H1 (cell line): ENCODE results near the gene CORO2B. TPM values are rescaled to one million over a fixed set of nuclear protein-coding genes. Genes with fewer than 3 reads are reported as not detected.

Source experiments
- CTCF ChIA-PET: fragments of 300-600 bp; sonication (Branson Sonifier 250); formaldehyde crosslinking; loops from one replicate; lab custom pipeline; 2021; ENCODE audit not compliant: partially characterized antibody; lab: Charles Lee
- POLR2A ChIA-PET: fragments of 300-600 bp; sonication (Branson Sonifier 250); formaldehyde crosslinking; loops from one replicate; lab custom pipeline; 2021; ENCODE audit warnings: inconsistent platforms; ENCODE audit not compliant: partially characterized antibody; lab: Charles Lee
- DNase-seq, 2 experiments: peaks; one replicate each; pipeline versions ENCODE4 v3.0.0 to v3.0.0-alpha.2; 2010 to 2022; ENCODE audit warnings: low spot score in 2 of 2, low read depth in 1 of 2, mixed read lengths in 1 of 2
- FAIRE-seq: peaks from 2 replicates; lab custom pipeline; 2011; peaks lifted over from hg19 to GRCh38; lab: Jason Lieb, UNC
- H2AFZ ChIP-seq: 2 replicates; pipeline ENCODE4 v1.8.1; 2012; ENCODE audit warnings: low read length, inconsistent platforms
- H2AK5ac ChIP-seq: 2 replicates; pipeline ENCODE4 v1.6.1; 2013; ENCODE audit warnings: low read depth, low read length
- H2BK120ac ChIP-seq: replicated peaks from 2 replicates; pipeline ENCODE3; 2013; ENCODE audit warnings: low read depth, low read length, inconsistent platforms
- H2BK12ac ChIP-seq: 2 replicates; pipeline ENCODE4 v1.6.1; 2013; ENCODE audit warnings: low read depth, low read length
- H2BK15ac ChIP-seq: 2 replicates; pipeline ENCODE4 v1.6.1; 2013; ENCODE audit warnings: low read length
- H2BK20ac ChIP-seq: 2 replicates; pipeline ENCODE4 v1.6.1; 2013; ENCODE audit warnings: low read length
- H2BK5ac ChIP-seq: 2 replicates; pipeline ENCODE4 v1.6.1; 2013; ENCODE audit warnings: low read depth, low read length
- H3K14ac ChIP-seq: 2 replicates; pipeline ENCODE4 v1.6.1; 2013; ENCODE audit warnings: inconsistent platforms; ENCODE audit not compliant: insufficient read length
- H3K18ac ChIP-seq: 2 replicates; pipeline ENCODE4 v1.6.1; 2013; ENCODE audit warnings: low read length; ENCODE audit errors: extremely low read depth
- H3K23ac ChIP-seq: 2 replicates; pipeline ENCODE4 v1.6.1; 2013; ENCODE audit warnings: inconsistent platforms; ENCODE audit not compliant: insufficient read length
- H3K23me2 ChIP-seq: 2 replicates; pipeline ENCODE4 v1.6.1; 2013; ENCODE audit warnings: low read depth, low read length
- H3K27ac ChIP-seq: 2 replicates; pipeline ENCODE4 v1.6.1; 2011; ENCODE audit warnings: low read depth, low read length, inconsistent platforms
- H3K27me3 ChIP-seq, 4 experiments: replicated peaks in 1 of 4; 1 replicate in 1 of 4; 2 replicates in 3 of 4; pipeline versions ENCODE4 v1.6.1 to v1.8.1; 2011 to 2013; ENCODE audit warnings: low read length in 3 of 4, mild to moderate bottlenecking in 3 of 4, inconsistent platforms in 2 of 4, mixed read lengths in 2 of 4, moderate library complexity in 1 of 4; ENCODE audit not compliant: control insufficient read depth in 3 of 4, insufficient read depth in 3 of 4; ENCODE audit errors: extremely low read depth in 1 of 4
- H3K36me3 ChIP-seq, 4 experiments: 2 replicates each; pipeline versions ENCODE4 v1.6.1 to v1.8.1; 2011 to 2013; ENCODE audit warnings: mild to moderate bottlenecking in 4 of 4, low read length in 3 of 4, moderate library complexity in 2 of 4, control low read depth in 1 of 4, inconsistent platforms in 1 of 4; ENCODE audit not compliant: insufficient read depth in 4 of 4, control insufficient read depth in 2 of 4
- H3K4ac ChIP-seq: replicated peaks from 2 replicates; pipeline ENCODE3; 2013; ENCODE audit warnings: low read length, low read depth, mixed read lengths, inconsistent platforms; ENCODE audit not compliant: insufficient read length
- H3K4me1 ChIP-seq, 4 experiments: replicated peaks in 1 of 4; 1 replicate in 1 of 4; 2 replicates in 3 of 4; pipeline versions ENCODE4 v1.6.1 to v1.8.1; 2011 to 2013; ENCODE audit warnings: low read length in 3 of 4, inconsistent platforms in 2 of 4, mixed read lengths in 1 of 4; ENCODE audit not compliant: insufficient read depth in 4 of 4, control insufficient read depth in 3 of 4
- H3K4me2 ChIP-seq, 2 experiments: 2 replicates each; pipeline versions ENCODE4 v1.6.1 to v1.8.1; 2011 to 2013; ENCODE audit warnings: low read depth in 2 of 2, low read length in 2 of 2, control low read depth in 1 of 2, inconsistent platforms in 1 of 2, mild to moderate bottlenecking in 1 of 2; ENCODE audit not compliant: insufficient read depth in 1 of 2
- H3K4me3 ChIP-seq, 4 experiments: fragments of 200-600, 300-600 bp in 1 of 4; sonication (generic), shearing (Covaris generic), sonication (Bioruptor Twin) in 1 of 4; 2 replicates each; pipeline versions ENCODE4 v1.5.1 to v1.8.1; 2011 to 2016; ENCODE audit warnings: low read length in 4 of 4, low read depth in 3 of 4, control low read depth in 2 of 4, inconsistent platforms in 2 of 4, mild to moderate bottlenecking in 2 of 4, mixed read lengths in 1 of 4, moderate library complexity in 1 of 4; ENCODE audit not compliant: insufficient read depth in 2 of 4; ENCODE audit errors: extremely low read depth in 1 of 4
- H3K56ac ChIP-seq: replicated peaks from 2 replicates; pipeline ENCODE3; 2013; ENCODE audit warnings: low read depth, mild to moderate bottlenecking, mixed read lengths, low read length, inconsistent platforms; ENCODE audit not compliant: insufficient read length
- H3K79me1 ChIP-seq: 2 replicates; pipeline ENCODE4 v1.6.1; 2013; ENCODE audit warnings: low read depth, low read length, control low read depth
- H3K79me2 ChIP-seq, 2 experiments: 2 replicates each; pipeline versions ENCODE4 v1.6.1 to v1.8.1; 2012 to 2013; ENCODE audit warnings: low read length in 2 of 2, mild to moderate bottlenecking in 2 of 2, inconsistent platforms in 1 of 2; ENCODE audit not compliant: insufficient read depth in 2 of 2, control insufficient read depth in 1 of 2
- H3K9ac ChIP-seq, 4 experiments: replicated peaks in 1 of 4; 1 replicate in 1 of 4; 2 replicates in 3 of 4; pipeline versions ENCODE4 v1.6.1 to v1.8.1; 2011 to 2013; ENCODE audit warnings: low read depth in 3 of 4, low read length in 3 of 4, control low read depth in 2 of 4, mild to moderate bottlenecking in 2 of 4, moderate library complexity in 2 of 4, inconsistent platforms in 1 of 4; ENCODE audit errors: extremely low read depth in 1 of 4
- H3K9me3 ChIP-seq, 2 experiments: 2 replicates each; pipeline versions ENCODE4 v1.6.1 to v1.8.1; 2012 to 2013; ENCODE audit warnings: mild to moderate bottlenecking in 2 of 2, moderate library complexity in 2 of 2, control low read depth in 1 of 2, inconsistent platforms in 1 of 2, low read depth in 1 of 2, low read length in 1 of 2, mixed read lengths in 1 of 2; ENCODE audit not compliant: insufficient read depth in 2 of 2
- H4K20me1 ChIP-seq, 2 experiments: replicated peaks in 1 of 2; 2 replicates each; pipeline versions ENCODE3 to v1.8.1; 2011 to 2013; ENCODE audit warnings: inconsistent platforms in 2 of 2, low read length in 2 of 2, mild to moderate bottlenecking in 1 of 2; ENCODE audit not compliant: insufficient read depth in 2 of 2, control insufficient read depth in 1 of 2
- H4K5ac ChIP-seq: 2 replicates; pipeline ENCODE4 v1.6.1; 2013; ENCODE audit warnings: low read length, low read depth, mixed read lengths, inconsistent platforms; ENCODE audit not compliant: insufficient read length
- H4K8ac ChIP-seq: 2 replicates; pipeline ENCODE4 v1.8.0; 2013; ENCODE audit warnings: mild to moderate bottlenecking, moderate library complexity, low read length, inconsistent platforms; ENCODE audit not compliant: insufficient read depth; ENCODE audit errors: extremely low read depth
- H4K91ac ChIP-seq: replicated peaks from 2 replicates; pipeline ENCODE3; 2013; ENCODE audit warnings: low read length, mixed read lengths, inconsistent platforms; ENCODE audit not compliant: insufficient read length
- ATF3 ChIP-seq: IDR thresholded peaks from 2 replicates; pipeline ENCODE4 v1.6.1; 2011; ENCODE audit warnings: low read depth, mild to moderate bottlenecking, low read length; ENCODE audit not compliant: insufficient read depth
- CBX8 ChIP-seq: fragments of 300-800, 300-1000 bp; sonication (generic); IDR thresholded peaks from 2 replicates; pipeline ENCODE4 v1.7.1; 2016; ENCODE audit warnings: low read depth, low read length, borderline replicate concordance
- CEBPB ChIP-seq: IDR thresholded peaks from 2 replicates; pipeline ENCODE4 v1.6.1; 2012; ENCODE audit warnings: low read depth, low read length
- GABPA ChIP-seq: IDR thresholded peaks from 2 replicates; pipeline ENCODE4 v1.6.1; 2011; ENCODE audit warnings: mild to moderate bottlenecking, low read length, moderate library complexity, borderline replicate concordance; ENCODE audit not compliant: insufficient read depth
- HDAC2 ChIP-seq, 2 experiments: fragments of 300-600 bp in 1 of 2; sonication (generic) in 1 of 2; IDR thresholded peaks; 2 replicates each; pipeline ENCODE4 v1.6.1; 2011 to 2012; ENCODE audit warnings: low read depth in 2 of 2, low read length in 2 of 2, mild to moderate bottlenecking in 2 of 2, moderate library complexity in 2 of 2, borderline replicate concordance in 1 of 2, inconsistent platforms in 1 of 2
- JUN ChIP-seq: IDR thresholded peaks from 2 replicates; pipeline ENCODE4 v1.6.1; 2011; ENCODE audit warnings: low read depth, mild to moderate bottlenecking, improper control_type of control experiment, low read length
- NANOG ChIP-seq: IDR thresholded peaks from 2 replicates; pipeline ENCODE4 v1.6.1; 2011; ENCODE audit warnings: low read length, low read depth, mild to moderate bottlenecking, inconsistent platforms; ENCODE audit not compliant: insufficient read depth, poor library complexity, severe bottlenecking
- RBBP5 ChIP-seq: IDR thresholded peaks from 2 replicates; pipeline ENCODE4 v1.7.1; 2012; ENCODE audit warnings: low read depth, mild to moderate bottlenecking, inconsistent platforms, low read length, moderate library complexity, borderline replicate concordance
- RXRA ChIP-seq: IDR thresholded peaks from 2 replicates; pipeline ENCODE4 v1.6.1; 2011; ENCODE audit warnings: low read depth, mild to moderate bottlenecking, low read length, moderate library complexity; ENCODE audit not compliant: insufficient read depth
- SUZ12 ChIP-seq: fragments of 200-600 bp; sonication (generic); IDR thresholded peaks from 2 replicates; pipeline ENCODE4 v1.6.1; 2012; ENCODE audit warnings: mild to moderate bottlenecking, inconsistent platforms, low read length, moderate library complexity, mixed read lengths
- TAF7 ChIP-seq: optimal IDR thresholded peaks from 2 replicates; pipeline ENCODE3; 2011; ENCODE audit warnings: low read depth, mild to moderate bottlenecking, inconsistent platforms, low read length, moderate library complexity, borderline replicate concordance
- WGBS, 2 experiments: shearing (Covaris generic) in 1 of 2; methylation state at CpG; one replicate each; pipeline versions ENCODE4 v1.1.6 to v1.1.7; 2013 to 2015; ENCODE audit warnings: low lambda C conversion rate in 2 of 2, mixed read lengths in 2 of 2, inconsistent platforms in 1 of 2, low coverage in 1 of 2, missing lambda C conversion rate in 1 of 2; ENCODE audit not compliant: insufficient replicate concordance in 2 of 2, insufficient coverage in 1 of 2, insufficient read length in 1 of 2; ENCODE audit errors: extremely low coverage in 1 of 2, missing lambda C conversion rate in 1 of 2; 5-methylcytosine and 5-hydroxymethylcytosine counted together
- polyA plus RNA-seq, 7 experiments: library from polyadenylated mRNA; depleted of rRNA in 3 of 7; stranded (reverse) in 5 of 7; unstranded in 2 of 7; fragments of >200 nt in 5 of 7; fragments of 200-250 nt in 2 of 7; gene quantifications; 1 replicate in 5 of 7; 2 replicates in 1 of 7; 4 replicates in 1 of 7; pipeline versions ENCODE4 v1.2.1 to v1.2.3, GENCODE V29; 2011 to 2013; ENCODE audit warnings: missing spikeins in 2 of 7, mixed read lengths in 2 of 7
- total RNA-seq: library from RNA; stranded (reverse); fragmentation: NEBNext Ultra II Directional; extraction: Animal tissue kit (Norgen Biotek cat#: 25700); gene quantifications from 2 replicates; pipeline ENCODE4 v1.2.1, GENCODE V29; 2021
- TF ChIP-seq, protein P1 (sequence below): IDR thresholded peaks from 2 replicates; pipeline ENCODE4 v1.6.1; 2012; ENCODE audit warnings: inconsistent platforms

CORO2B gene
- total and polyA plus RNA-seq, 2 of the 8 experiments (the other 6 are each of a cell fraction or from before 2014, with no cell fraction given), result 3.4 to 6.7 TPM

- no peak overlapping the region for H4K5ac ChIP-seq
- CTCF ChIA-PET, result interaction anchor here (0.7 to 24.3 kb wide), 8 partner anchors 12 to 1363 kb away, joined by 3 to 569 read pairs (median 6); no protein-coding TSS in a partner anchor
- no peaks in the 10 kb centered on the region for H3K27me3 ChIP-seq
- no peak overlapping the region for H3K9ac ChIP-seq
- H4K8ac ChIP-seq, result no peak overlapping the region
- H3K4me1 ChIP-seq, result peaks cover 0 to 7% (median 1%) of the 10 kb centered on the region in 4 experiments; a peak in 3 of 7 replicates
- H3K4me3 ChIP-seq, result no peak overlapping the region
- H2AK5ac ChIP-seq, result no peak overlapping the region
- H2BK15ac ChIP-seq, result no peak overlapping the region
- no peaks in the 10 kb centered on the region for H4K20me1 ChIP-seq
- no peak overlapping the region for H2AFZ ChIP-seq
- H3K56ac ChIP-seq, result no peak overlapping the region
- H3K4ac ChIP-seq, result no peak overlapping the region
- no peak overlapping the region for H2BK120ac ChIP-seq
- POLR2A ChIA-PET, result interaction anchor here (0.9 kb wide), 1 partner anchor 46 kb away, joined by 3 read pairs; no protein-coding TSS in a partner anchor
- no peaks in the 10 kb centered on the region for H3K36me3 ChIP-seq
- 38% methylated on average over 4 of the region's 4 CpGs; no CpG with 5 or more reads in 1 of the 2 experiments for WGBS, 2 experiments
- no peaks in the 10 kb centered on the region for H3K9me3 ChIP-seq
- H3K23ac ChIP-seq, result no peak overlapping the region
- no peak overlapping the region for H3K4me2 ChIP-seq
- H3K23me2 ChIP-seq, result 0 out of 2 replicates have a peak, but pooled peaks cover 2% of the 10 kb centered on the region
- no peaks in the 10 kb centered on the region for H3K79me2 ChIP-seq
- no peak overlapping the region for H4K91ac ChIP-seq
- H3K14ac ChIP-seq, result no peak overlapping the region
- H2BK20ac ChIP-seq, result no peak overlapping the region
- no peak overlapping the region for H2BK5ac ChIP-seq
- no peak overlapping the region for H2BK12ac ChIP-seq
- FAIRE-seq, result no peak
- no peak overlapping the region for H3K27ac ChIP-seq
- no peak overlapping the region for H3K18ac ChIP-seq
- DNase-seq, result no peak
- no peaks in the 10 kb centered on the region; the same call in 1 of the 2 replicates for H3K79me1 ChIP-seq
- no peak for TF ChIP-seq GABPA
- no peak for TF ChIP-seq SUZ12
- no peak for TF ChIP-seq TAF7
- no peak for TF ChIP-seq ATF3
- TF ChIP-seq JUN, result no peak
- TF ChIP-seq CEBPB, result no peak
- TF ChIP-seq RBBP5, result no peak
- no peak for TF ChIP-seq RXRA
- TF ChIP-seq NANOG, result no peak
- TF ChIP-seq HDAC2 (IDR thresholded peaks at IDR 0.05; ENCODE audit: borderline replicate concordance in 1 of 2, low read depth in 2 of 2, low read length in 2 of 2), result no peak
- no peak for TF ChIP-seq CBX8
- TF ChIP-seq, protein P1, sequence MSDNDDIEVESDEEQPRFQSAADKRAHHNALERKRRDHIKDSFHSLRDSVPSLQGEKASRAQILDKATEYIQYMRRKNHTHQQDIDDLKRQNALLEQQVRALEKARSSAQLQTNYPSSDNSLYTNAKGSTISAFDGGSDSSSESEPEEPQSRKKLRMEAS, result no peak
These were observed 47.1 kb downstream of the CORO2B start for GRCh38 chr15:68625853-68626252.
